HG02763 (cell line): ENCODE results near the gene NOTCH4.
"Not testable (repeated sequence)": the region's sequence is repeated elsewhere in the genome, so short reads cannot be mapped to it uniquely, and the experiment has no call there.

Experiments used
- ATAC-seq: cut with Tn5 transposase; IDR thresholded peaks from one replicate; pipeline ENCODE4 v1.9.1; 2021; ENCODE audit warnings: mild to moderate bottlenecking, moderate library complexity; ENCODE audit not compliant: unreplicated experiment

The NOTCH4 gene

GRCh38 chr6:32223258-32224235 lies at the start of gene NOTCH4:
TSS of gene NOTCH4 (minus strand) at chr6:32224067. CDS start at chr6:32223928, 139 bp downstream.
- ATAC-seq = no peak

DNA sequence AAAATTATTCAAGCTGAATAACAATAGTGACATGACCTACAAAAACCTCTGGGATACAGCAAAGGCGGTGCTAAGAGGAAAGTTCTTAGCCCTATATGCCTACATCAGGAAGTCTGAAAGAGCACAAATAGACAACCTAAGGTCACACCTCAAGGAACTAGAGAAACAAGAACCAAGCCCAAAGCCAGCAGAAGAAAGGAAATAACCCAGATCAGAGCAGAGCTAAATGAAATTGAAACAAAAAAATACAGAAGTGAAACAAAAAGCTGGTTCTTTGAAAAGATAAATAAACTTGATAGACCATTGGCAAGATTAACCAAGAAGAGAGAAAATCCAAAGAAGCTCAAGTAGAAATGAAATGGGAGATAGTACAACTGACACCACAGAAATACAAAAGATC lies 47.6 kb upstream of the NOTCH4 start:
- no peak for ATAC-seq

DNA sequence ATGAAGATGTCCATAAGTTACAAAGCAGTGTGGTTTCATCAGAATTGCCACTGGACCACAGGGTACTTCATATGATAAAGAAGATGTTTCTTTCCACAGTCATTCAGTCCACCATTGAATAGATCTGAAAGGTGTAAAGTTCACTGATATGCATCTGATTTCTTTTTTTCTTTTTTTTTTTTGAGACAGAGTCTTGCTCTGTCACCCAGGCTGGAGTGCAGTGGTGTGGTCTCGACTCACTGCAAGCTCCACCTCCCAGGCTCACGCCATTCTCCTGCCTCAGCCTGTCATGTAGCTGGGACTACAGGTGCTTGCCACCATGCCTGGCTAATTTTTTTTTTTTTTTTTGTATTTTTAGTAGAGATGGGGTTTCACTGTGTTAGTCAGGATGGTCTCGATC lies 44.6 kb upstream of the NOTCH4 start:
- ATAC-seq = not testable (repeated sequence)

GRCh38 chr6:32267035-32267434 lies 43.2 kb upstream of the NOTCH4 start:
- ATAC-seq = no peak

DNA sequence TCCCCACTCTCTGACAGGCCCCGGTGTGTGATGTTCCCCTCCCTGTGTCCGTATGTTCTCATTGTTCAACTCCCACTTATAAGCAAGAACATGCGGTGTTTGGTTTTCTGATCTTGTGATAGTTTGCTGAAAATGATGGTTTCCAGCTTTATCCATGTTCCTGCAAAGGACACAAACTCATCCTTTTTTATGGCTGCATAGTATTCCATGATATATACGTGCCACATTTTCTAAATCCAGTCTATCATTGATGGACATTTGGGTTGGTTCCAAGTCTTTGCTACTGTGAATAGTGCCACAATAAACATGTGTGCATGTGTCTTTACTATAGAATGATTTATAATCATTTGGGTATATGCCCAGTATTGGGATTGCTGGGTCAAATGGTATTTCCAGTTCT lies 33.4 kb upstream of the NOTCH4 start:
- ATAC-seq = not testable (repeated sequence)

DNA sequence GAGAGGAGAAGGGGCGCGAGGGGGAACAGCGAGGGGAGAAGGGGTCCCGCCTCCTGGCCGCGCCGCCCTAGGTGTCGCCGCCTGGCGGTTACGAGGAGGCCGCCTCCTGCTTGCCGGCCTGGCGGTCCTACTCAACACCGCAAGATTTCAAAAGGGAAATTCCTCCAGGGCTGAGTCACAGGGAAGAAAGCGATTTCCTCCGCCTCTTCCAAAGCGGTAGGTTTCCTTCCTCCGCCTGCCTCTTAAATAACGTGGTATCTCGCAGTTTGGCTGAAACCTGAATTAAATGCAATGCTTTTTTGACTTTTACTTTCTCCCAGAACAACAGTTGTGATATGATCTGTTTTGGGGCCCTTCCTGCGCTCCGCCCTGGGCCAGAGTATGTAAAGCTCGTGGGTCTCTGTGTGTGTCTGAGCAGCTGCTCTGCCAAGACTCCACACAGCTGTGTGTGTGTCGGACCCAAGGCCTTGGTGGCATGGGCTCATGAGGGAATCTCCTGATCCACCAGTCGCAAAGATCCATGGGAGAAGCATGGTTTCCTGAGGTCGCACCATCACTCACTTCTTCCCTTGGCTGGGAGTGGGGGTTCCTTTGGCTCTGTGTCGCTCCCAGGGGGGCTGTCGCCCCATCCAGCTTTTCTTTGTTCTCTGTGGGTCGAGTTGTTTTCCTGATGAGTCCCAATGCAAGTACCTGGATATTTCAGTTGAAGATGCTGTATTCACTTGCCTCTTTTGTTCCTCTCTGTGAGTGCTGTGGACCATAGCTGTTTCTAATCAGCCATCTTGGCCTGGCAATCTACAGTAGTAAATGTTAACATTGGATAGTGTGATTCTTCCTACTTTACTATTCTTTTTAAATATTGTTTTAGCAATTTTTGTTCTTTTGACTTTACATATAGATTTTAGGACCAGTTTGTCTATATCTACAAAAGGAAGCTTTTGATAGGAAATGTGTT lies 31.6 kb upstream of the NOTCH4 start:
- no peak for ATAC-seq

DNA sequence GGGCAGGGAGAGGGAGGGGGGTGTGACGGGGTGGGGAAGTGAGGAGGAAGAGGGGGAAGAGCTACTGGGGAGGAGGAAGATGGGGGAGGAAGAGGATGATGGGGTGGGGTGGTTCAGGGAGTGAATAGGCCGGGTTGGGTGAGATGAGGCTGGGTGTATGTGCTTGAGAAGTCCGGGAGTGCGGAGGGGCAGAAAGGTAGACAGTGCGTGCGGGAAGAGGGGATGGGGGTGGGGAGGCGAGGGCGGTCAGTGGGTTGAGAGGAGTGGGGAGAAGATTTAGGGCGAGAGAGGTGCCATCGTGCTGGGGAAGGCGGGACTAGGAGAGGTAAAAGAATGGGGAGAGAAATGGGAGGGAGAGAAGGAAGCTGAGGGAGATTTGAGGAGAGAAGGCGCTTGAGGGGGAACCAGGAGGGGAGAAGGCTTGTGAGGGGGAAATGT lies 30.9 kb upstream of the NOTCH4 start:
- no peak for ATAC-seq

GRCh38 chr6:32252331-32253009 lies 28.6 kb upstream of the NOTCH4 start:
- ATAC-seq = no peak

- ATAC-seq = no peak
These were observed 25.4 kb upstream of the NOTCH4 start for GRCh38 chr6:32249262-32249661.

- ATAC-seq = no peak
These were observed 23.5 kb upstream of the NOTCH4 start for GRCh38 chr6:32247401-32247800.

- no peak for ATAC-seq
These were observed 21.1 kb upstream of the NOTCH4 start for GRCh38 chr6:32244946-32245398.

DNA sequence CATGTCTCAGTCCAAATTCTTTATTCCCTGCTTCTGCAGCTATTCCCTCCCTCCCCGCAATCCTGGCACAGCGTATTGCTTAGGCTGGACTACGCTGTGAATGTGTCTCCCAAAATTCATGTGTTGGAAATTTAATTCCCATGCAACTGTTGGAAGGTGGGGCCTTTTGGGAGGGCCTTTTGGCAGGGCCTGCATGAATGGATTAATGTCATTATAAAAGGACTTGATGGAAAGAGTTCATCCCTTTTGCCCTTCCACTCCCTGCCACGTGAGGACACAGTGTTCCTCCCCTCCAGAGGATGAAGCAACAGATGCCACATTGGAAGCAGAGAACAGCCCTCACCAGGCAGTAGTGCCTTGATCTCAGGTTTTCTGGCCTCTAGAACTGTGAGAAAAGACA lies 20.4 kb upstream of the NOTCH4 start:
- no peak for ATAC-seq

GRCh38 chr6:32242318-32242813 lies 18.5 kb upstream of the NOTCH4 start:
- ATAC-seq = not testable (repeated sequence)

DNA sequence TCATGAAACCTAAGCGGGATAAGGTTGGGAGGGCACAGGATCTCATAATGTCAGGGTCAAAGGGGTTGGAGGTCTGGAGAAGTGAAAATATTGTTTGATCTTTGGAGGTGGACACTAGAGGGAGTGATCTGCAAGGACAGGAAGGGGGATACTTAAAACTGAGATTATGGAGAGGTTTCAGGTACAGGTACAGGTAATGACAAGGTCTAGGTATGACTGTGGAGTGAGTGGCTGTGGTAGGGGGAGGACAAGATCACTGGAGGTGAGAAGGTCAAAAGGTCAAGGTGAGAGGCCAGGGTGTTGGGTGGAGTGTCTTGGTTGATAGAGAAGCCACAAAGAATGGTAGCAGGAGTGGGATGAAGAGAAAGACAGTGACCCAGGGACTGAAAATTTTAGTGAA lies 16.8 kb upstream of the NOTCH4 start:
- ATAC-seq = no peak

- ATAC-seq = no peak
These were observed 15.6 kb upstream of the NOTCH4 start for GRCh38 chr6:32239462-32239861.

DNA sequence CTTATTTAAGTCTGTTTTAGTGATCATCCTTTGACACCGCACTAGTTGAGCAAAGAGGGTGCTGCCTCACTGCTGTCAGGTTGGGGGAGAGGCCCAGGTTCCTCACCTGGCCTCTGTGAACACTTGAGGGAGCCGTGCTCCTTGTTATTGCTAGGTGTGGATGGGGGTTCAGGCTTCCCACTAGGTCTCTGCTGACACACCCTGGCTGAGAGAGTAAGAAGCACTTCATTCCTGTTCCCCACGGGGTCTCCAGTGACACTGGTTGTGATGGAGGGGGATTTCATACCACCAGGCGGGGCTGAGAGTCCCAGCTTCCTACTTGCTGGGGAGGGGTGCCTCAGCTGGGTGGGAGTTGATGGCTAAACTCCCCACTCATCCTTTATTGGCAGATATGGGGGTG lies 11.1 kb upstream of the NOTCH4 start:
- no peak for ATAC-seq

DNA sequence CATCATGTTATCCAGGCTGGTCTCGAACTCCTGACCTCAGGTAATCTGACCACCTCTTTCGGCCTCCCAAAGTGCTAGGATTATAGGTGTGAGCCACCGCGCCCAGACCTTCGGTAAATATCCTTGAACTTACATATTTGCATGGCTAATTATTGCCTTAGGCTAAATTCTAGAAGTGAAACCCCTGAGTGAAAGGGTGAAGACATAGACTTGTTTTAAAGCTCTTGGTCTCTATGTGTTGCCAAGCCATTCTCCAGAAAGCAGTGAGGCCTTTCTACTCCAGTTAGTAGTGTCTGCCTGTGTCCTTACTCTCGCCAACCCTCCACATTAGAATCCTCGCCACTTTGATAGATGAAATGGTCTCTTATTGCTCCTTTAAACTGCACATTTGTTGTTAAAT lies 2.6 kb upstream of the NOTCH4 start:
- no peak for ATAC-seq

- ATAC-seq = no peak
These were observed 829 bp upstream of the NOTCH4 start for GRCh38 chr6:32224696-32225095.

- no peak for ATAC-seq
These were observed 1.3 kb downstream of the NOTCH4 start for GRCh38 chr6:32222333-32223230.

GRCh38 chr6:32220021-32220420 lies 3.8 kb downstream of the NOTCH4 start:
- no peak for ATAC-seq
